WI38 (cell line): ENCODE data around the gene TNPO2.

Experiments
- H3K4me3 ChIP-seq: 2 replicates; pipeline ENCODE4 v1.5.1; 2011; ENCODE audit warnings: low read depth, mild to moderate bottlenecking, control low read depth, low read length
- TF ChIP-seq, protein P1 (sequence below): IDR thresholded peaks from 2 replicates; pipeline ENCODE4 v1.5.1; 2012; ENCODE audit warnings: low read depth, mild to moderate bottlenecking, control low read depth, low read length

TNPO2 gene

GRCh38 chr19:12752056-12752781, 28.5 kb upstream of the TNPO2 start:
- TF ChIP-seq, protein P1, sequence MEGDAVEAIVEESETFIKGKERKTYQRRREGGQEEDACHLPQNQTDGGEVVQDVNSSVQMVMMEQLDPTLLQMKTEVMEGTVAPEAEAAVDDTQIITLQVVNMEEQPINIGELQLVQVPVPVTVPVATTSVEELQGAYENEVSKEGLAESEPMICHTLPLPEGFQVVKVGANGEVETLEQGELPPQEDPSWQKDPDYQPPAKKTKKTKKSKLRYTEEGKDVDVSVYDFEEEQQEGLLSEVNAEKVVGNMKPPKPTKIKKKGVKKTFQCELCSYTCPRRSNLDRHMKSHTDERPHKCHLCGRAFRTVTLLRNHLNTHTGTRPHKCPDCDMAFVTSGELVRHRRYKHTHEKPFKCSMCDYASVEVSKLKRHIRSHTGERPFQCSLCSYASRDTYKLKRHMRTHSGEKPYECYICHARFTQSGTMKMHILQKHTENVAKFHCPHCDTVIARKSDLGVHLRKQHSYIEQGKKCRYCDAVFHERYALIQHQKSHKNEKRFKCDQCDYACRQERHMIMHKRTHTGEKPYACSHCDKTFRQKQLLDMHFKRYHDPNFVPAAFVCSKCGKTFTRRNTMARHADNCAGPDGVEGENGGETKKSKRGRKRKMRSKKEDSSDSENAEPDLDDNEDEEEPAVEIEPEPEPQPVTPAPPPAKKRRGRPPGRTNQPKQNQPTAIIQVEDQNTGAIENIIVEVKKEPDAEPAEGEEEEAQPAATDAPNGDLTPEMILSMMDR: no peak
- no peak overlapping the region for H3K4me3 ChIP-seq

- TF ChIP-seq, protein P1: no peak
Measured at GRCh38 chr19:12751635-12752034, 27.9 kb upstream of the TNPO2 start, which contains the start of gene BEST2. BEST2 (plus strand) TSS chr19:12751791; CDS start chr19:12752593, 802 bp downstream.

DNA sequence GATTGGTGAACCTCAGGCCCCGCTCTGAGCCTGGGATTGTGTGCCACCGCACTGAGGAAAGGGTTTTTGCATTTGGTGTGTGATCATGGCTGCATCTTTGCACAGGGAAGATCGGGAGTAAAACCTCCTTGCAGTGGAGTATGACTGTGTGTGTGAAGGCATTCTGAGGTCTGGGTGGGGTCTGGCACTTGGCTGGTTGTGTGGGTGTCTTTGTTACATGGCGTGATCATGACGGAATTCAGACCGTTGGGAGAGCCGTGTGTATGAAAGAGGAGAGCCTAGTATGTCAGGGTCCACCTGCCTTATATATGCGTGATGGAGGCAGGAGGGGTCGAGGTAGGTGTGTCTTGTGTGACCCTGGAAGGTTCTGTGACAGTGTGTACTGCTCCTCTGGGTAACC, 27.1 kb upstream of the TNPO2 start:
- H3K4me3 ChIP-seq: no peak overlapping the region
- TF ChIP-seq, protein P1: no peak

More at GRCh38 chr19:12751635-12752034, 27.9 kb upstream of the TNPO2 start, which contains the start of gene BEST2:
- no peak within 1 kb of the TSS for H3K4me3 ChIP-seq

DNA sequence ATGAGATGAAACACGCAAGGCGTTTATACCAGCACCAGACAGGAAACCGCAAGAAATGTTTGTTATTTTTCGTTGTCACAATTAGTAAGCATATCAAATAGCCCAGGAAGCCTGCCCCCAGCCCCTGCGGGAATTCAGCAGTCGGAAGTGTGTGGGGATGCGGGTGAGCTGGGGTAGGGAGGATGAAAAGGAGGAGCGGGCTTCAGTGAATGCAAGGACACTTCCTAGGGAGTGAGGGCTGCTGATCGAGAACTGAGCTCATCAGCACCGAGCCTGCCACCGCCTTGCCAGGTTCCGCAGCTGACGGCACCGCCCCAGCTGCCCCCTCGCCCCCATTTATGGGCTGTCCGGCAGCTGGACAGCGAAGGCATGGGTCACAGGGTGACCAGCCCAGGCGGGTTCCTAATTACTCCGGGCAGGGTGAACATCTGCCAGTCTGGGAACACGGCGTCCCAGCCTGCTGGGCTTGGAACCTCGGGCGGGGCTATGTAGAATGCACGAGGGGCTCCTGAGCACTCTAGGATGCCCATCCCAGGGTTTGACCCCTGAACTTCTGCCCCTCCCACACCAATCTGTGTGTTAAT, 26.3 kb upstream of the TNPO2 start:
- TF ChIP-seq, protein P1: no peak
- no peak overlapping the region for H3K4me3 ChIP-seq

DNA sequence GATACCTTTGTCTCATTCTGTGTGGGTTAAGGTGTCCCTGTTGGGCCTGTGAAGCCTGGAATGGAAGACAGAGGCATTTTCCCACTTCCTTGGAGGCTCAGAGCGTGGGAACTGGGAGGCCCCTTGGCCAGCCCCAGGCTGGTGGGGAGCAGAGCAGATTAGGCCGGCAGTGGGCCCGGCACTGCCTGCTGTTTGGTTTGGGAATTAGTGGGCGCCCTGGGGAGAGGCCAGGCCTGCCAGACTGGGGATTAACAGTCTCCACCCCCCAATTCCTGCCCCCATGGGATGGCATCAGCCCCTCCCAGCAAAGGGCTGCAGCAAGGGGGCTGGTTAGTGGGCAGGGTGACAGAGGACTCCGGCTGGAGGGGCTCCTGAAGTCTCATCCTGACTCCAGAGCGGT, 24.8 kb upstream of the TNPO2 start:
- TF ChIP-seq, protein P1: no peak

DNA sequence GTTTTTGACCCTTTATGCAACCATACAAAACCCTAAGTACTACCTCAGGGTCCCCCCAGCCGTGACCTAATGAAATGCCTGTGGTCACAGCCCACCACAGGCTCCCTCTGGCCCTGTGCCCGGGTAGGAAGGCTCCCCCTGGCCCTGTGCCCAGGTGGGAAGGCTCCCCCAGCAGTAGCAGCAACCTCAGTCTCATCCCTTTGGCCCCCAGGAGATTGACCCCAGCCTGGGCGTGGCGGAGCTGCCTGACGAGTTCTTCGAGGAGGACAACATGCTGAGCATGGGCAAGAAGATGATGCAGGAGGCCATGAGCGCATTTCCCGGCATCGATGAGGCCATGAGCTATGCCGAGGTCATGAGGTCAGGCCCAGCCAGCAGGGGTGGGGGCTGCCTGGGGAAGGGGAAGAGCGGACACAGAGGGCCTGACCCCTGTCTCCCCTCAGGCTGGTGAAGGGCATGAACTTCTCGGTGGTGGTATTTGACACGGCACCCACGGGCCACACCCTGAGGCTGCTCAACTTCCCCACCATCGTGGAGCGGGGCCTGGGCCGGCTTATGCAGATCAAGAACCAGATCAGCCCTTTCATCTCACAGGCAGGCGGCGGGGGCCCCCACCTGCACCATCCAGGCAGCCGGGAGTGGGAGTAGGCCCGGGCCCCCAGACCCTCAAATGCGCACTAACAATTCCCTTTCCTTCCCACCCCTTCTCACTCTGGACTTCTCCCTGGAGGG, 21.6 kb upstream of the TNPO2 start:
- TF ChIP-seq, protein P1: no peak

More for the DNA sequence above, 24.8 kb upstream of the TNPO2 start:
- no peak overlapping the region for H3K4me3 ChIP-seq

More for the DNA sequence above, 21.6 kb upstream of the TNPO2 start:
- H3K4me3 ChIP-seq: no peak overlapping the region
